ENCODE data around the gene NIPBL.
"Not testable (repeated sequence)": the region's sequence is repeated elsewhere in the genome, so short reads cannot be mapped to it uniquely, and the experiment has no call there.

Gene NIPBL

GRCh38 chr5:36904677-36905076 is 28.1 kb downstream of the NIPBL start:
- no peak for DNase-seq (ENCODE audit: low read depth in 2 of 2)

DNA sequence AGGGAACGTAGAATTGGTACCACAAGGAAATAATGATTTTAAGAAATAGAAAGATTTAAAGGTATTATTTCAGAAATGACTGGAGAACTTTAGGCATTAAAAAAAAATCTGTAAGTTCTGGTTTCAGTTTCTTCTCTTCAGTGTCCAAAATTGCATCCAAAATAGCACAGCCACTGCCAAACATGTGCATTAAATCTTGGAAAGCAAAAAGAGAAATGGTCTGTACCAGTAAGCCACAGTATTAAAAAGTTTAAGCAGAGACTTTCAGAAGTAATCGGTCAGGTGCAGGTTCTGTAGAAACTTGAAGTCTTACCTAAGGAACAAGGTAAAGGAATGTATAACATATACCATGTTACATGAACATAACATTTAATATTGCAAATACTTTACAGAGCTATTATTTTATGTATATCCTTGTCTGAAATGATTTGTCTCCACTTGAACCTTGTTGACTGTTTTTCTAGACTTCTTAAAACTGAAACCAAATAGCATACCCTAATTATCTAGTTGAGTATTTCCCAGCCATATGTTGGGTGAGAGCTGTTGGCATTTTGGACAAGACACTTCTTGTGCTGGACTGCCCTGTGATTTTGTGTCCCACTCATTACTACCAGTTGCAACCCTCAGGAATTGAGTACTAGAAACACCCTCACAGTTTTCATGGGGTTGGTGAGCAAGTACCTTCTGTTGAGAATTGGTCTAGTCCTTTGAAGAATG is 32.1 kb downstream of the NIPBL start:
- no peak for DNase-seq (ENCODE audit: low read depth in 2 of 2)

DNA sequence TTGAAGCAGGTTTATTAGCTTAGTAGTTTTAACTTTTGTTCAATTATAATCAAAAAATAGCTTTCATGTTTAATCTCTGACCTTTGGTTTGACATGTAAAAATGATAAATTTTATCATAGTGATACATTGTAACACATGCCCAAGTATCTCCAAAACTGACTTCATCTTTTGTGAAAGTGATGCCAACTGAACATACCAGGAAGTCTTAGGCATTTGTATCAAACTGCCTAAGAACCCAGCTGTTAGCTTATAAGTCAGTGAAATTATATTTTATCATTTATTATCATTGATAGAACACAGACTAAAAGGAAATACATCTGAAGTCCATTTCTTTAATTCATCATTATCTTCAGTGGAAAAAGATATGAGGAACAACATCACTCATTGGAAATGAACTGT is 39.1 kb downstream of the NIPBL start:
- no peak for DNase-seq (ENCODE audit: low read depth in 2 of 2)

DNA sequence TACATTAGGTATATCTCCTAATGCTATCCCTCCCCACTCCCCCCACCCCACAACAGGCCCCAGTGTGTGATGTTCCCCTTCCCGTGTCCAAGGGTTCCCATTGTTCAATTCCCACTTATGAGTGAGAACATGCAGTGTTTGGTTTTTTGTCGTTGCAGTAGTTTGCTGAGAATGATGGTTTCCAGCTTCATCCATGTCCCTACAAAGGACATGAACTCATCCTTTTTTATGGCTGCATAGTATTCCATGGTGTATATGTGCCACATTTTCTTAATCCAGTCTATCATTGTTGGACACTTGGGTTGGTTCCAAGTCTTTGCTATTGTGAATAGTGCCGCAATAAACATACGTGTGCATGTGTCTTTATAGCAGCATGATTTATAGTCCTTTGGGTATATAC is 40.0 kb downstream of the NIPBL start:
- DNase-seq (ENCODE audit: low read depth in 2 of 2), result not testable (repeated sequence)

- not testable (repeated sequence) for DNase-seq (ENCODE audit: low read depth in 2 of 2)
Observed at GRCh38 chr5:36917358-36917757, 40.8 kb downstream of the NIPBL start.

DNA sequence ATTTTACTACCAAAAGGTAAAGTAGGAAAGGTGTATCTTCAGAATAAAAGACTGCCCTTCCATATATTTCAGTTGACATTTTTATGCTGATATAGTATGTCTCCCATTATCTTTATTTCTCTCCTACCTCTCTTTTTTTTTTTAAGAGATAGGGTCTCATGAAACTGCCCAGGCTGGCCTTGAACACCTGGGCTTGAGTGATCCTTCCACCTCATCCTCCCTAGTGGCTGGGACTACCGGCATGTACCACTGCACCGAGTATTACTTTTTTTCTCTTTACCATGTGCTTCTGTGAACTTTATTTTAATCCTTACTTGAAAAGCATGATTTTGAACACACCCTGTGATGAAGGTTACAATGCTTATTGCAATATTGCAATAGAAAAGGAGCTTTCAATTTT is 42.7 kb downstream of the NIPBL start:
- no peak for DNase-seq (ENCODE audit: low read depth in 2 of 2)

DNA sequence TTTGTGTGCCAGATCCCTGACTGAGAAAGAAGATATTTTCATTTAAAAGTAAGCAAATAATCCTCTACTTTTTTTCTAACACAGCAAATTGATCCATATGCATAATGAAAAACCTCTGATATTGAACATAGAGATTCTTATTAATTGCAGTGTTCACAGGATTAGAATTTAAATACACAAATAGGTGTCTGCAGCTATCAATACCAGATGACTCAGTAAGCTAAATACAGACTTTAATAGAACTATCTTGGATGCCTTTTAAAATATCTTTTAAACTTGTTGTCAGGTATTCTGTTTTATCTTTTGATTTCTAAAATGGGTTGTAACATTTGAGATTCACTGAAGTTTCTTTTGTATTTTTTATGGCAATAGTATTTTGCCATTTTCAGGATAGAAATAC is 43.1 kb downstream of the NIPBL start:
- DNase-seq (ENCODE audit: low read depth in 2 of 2), result no peak

- DNase-seq (ENCODE audit: low read depth in 2 of 2), result no peak
Observed at GRCh38 chr5:36928947-36929346, 52.4 kb downstream of the NIPBL start.

DNA sequence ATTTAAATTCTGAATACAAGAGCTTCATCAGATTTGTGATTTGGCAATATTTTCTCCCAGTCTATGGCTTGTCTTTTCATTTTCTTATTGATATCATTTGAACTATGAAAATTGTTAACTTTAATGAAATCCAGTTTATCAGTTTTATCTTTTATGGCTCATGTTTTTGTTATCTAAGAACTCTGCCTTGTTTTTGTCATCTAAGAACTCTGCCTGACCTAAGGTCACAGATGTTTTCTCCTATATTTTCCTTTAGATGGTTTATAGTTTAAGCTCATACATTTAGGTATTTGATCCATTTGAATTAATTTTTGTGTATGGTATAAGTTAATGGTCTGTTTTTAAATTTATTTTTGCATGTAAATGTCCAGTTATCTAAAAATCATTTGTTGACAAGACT is 52.9 kb downstream of the NIPBL start:
- DNase-seq (ENCODE audit: low read depth in 2 of 2), result no peak

DNA sequence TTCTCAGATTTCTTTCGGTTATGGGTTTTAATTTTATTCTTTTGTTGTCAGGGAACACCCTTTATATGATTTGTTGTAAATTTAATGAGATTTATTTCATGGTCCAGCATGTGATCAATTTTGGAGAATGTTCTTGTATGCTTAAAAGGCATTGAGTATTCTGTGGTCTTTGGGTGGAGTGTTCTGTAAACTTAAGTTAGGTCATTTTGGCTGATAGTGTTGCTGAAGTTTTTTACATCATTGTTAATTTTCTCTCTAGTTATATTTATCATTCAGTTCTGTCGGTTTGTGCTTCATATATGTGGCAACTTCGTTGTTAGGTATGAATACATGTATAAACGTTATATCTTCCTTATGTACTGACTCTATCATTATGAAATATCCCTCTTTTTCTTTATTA is 55.5 kb downstream of the NIPBL start:
- no peak for DNase-seq (ENCODE audit: low read depth in 2 of 2)

GRCh38 chr5:36932699-36933098 is 56.1 kb downstream of the NIPBL start:
- DNase-seq (ENCODE audit: low read depth in 2 of 2), result no peak

- DNase-seq (ENCODE audit: low read depth in 2 of 2), result no peak
Observed at GRCh38 chr5:36934740-36935356, 58.3 kb downstream of the NIPBL start.

DNA sequence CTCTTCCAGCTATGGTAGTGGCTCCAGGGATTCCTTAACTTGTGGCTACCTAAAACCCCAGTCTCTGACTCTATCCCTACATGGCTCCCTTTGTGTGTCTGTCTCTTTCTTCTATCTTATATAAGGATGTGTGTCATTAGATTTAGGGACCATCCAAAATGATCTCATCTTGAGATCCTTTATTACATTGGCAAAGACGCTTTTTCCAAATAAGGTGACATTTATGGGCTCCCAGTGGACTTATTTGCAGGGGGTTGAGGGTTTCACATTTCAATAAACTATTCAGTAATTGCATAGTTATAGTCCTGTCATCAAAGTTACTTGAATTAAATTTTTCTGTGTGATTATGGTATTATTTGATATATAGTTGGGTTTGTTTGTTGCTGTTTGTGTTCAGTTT is 59.2 kb downstream of the NIPBL start:
- no peak for DNase-seq (ENCODE audit: low read depth in 2 of 2)

GRCh38 chr5:36936309-36936708 is 59.7 kb downstream of the NIPBL start:
- no peak for DNase-seq (ENCODE audit: low read depth in 2 of 2)

GRCh38 chr5:36938129-36938528 is 61.6 kb downstream of the NIPBL start:
- DNase-seq (ENCODE audit: low read depth in 2 of 2), result no peak

- DNase-seq (ENCODE audit: low read depth in 2 of 2), result no peak
Observed at GRCh38 chr5:36939969-36940858, 63.6 kb downstream of the NIPBL start.

DNA sequence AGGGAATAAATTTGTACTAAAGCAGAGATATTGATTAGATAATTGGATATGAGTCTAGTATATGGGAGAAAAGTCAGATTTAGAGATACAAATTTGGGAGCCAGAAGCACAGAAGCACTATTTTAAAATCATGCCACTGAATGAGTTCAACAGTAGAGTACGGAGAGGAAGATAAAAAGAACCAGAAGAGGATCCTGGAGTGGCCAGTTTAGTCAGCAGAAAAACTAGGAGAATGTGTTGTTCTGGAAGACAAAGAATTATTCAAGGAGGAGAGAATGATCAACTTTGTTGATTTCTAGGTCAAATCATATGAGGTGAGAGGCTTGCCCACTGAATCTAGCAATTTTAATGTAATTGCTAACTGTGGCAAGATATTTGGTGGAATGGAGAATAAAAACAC is 67.0 kb downstream of the NIPBL start:
- DNase-seq (ENCODE audit: low read depth in 2 of 2), result no peak

GRCh38 chr5:36944024-36944423 is 67.5 kb downstream of the NIPBL start:
- no peak for DNase-seq (ENCODE audit: low read depth in 2 of 2)

GRCh38 chr5:36944607-36945225 is 68.1 kb downstream of the NIPBL start:
- DNase-seq (ENCODE audit: low read depth in 2 of 2), result no peak

DNA sequence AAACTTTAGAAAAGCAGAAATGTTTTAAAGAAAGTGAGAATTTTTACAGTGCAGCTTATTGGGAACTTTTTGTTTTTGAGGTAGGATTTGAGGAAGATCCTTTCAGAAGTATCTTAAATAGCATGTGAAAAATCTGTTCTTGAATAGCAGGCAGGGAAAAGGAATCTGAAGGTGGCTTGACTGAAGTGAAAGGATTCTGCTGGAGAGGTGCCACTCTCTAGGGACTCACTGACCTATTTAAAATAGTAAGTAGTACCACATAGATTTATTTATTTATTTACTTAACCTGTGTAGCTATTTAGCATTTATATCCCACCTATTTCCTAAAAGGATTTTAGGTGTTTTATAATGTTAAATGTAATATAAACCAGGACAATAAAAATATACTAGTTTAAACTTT is 69.1 kb downstream of the NIPBL start:
- DNase-seq (ENCODE audit: low read depth in 2 of 2), result no peak

- no peak for DNase-seq (ENCODE audit: low read depth in 2 of 2)
Observed at GRCh38 chr5:36946101-36946500, 69.5 kb downstream of the NIPBL start.

DNA sequence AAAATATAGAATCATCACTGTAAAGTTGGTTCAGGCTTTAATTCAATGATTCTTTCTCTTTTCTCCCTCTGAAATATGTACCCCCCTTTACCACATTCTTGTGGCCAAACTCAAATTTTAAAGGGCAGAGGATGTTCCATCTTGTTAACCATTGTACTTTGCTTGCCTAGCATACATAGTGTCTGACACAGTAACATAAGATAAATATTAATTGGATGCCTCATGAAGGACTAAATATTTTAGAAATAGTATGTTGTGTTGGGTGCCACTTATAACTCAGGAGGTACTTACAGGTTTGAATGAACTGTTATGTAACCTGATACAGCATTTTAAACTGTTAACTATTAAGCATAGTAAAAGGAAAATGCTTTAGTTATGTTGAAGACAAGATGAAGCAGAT is 71.5 kb downstream of the NIPBL start:
- no peak for DNase-seq (ENCODE audit: low read depth in 2 of 2)

Measured in stimulated activated CD4-positive, alpha-beta T cell treated with anti-CD3 and anti-CD28 coated beads, Interleukin-4, amount 100 ng/mL, for 48 hours (primary cell).